Activated effector memory CD4-positive, alpha-beta T cell treated with Interleukin-2 at 50 U/mL for 16 hours (primary cell): ENCODE measurements around the gene TLR3.

Source experiments
- DNase-seq: peaks from one replicate; pipeline ENCODE4 v3.0.0-alpha.2; 2020

Gene TLR3

DNA sequence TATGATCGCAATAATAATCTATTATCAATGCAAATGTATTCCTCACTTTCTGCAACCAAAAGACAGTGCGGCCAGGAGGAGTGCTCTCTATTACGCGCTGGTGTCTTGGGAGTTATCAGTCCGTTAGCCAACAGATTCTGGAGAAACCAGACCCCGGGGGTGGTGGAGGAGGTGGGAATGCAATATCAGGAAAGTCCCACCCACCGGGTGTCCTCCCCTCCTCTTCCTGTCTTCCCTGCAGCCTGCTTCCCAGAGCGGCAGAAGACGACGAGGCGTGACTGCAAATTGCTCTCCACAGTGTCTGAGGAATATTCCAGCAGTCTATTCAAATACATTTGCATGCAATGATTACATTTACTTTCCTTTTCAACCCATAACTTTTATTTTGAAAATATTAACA is 17.9 kb upstream of the TLR3 start:
- DNase-seq: no peak

- no peak for DNase-seq
These were observed 10.5 kb upstream of the TLR3 start for GRCh38 chr4:186058253-186058979.

DNA sequence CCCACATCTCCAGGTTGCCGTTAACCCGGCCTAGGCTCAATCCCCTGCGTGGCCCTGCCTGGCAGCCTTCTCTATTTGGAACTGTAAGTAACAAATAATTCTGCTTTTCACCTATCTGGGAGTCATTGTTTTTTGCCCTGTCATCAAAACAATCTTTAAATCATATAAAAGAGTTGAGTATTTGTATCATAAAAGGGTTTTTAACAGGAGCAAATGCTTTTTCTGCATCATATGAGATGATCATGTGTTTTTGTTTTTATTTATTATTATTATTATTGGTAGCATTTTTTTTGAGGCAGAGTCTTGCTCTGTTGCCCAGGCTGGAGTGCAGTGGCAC is 10.0 kb upstream of the TLR3 start:
- DNase-seq: no peak

DNA sequence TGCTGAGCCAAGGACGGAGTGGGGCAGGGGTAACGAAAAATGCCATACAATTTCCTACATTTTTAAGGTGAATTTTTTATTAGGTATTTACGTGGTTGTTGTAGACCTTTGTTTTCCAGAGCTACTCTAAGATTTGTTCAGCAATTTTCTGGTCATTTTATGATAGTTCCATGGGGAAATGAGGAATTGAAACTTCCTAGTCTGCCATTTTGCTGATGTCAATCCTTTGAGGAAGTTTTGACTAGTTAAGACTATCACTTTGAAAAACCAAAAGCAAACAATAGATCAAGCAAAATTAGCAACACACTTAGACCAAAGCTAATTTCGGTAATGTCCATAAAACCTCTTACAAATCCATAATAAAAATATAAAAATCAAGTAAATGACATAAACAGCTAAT is 7.0 kb upstream of the TLR3 start:
- DNase-seq: no peak

- peak; percentile 18 for DNase-seq
These were observed 1.1 kb upstream of the TLR3 start for GRCh38 chr4:186067757-186068385.

DNA sequence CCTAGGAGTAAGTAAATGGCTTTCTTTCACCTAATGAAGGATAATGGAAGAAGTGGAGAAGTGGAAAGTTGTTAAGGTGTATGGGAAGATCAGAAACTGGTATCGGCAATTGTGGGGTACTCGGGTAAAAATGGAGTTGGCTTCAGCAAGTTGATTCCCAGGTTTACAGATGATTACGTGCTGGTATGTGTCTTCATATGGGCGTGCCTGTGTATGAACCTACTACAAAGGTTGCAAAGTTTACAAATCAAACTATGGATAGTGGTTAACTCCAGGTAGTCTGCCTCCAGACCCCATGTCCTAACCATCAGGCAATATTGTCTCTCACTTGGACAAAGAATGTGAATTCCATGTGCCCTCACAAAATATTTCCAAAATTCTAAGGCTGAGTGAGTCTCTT is 773 bp downstream of the TLR3 start:
- DNase-seq: no peak

DNA sequence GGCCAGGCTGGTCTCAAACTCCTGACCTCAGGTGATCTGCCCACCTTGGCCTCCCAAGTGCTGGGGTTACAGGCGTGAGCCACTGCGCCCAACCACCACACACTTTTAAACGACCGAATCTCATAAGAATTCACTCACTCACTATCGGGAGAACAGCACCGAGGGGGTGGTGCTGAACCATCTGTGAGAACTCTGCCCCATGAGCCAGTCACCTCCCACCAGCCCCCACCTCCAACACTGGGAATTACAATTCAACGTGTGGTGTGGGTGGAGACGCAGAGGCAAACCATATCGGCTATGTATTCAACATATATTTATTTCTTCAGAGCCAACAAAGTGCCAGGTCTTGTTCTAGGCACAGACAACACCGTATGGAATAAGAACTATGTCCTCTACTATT is 3.6 kb downstream of the TLR3 start:
- DNase-seq: no peak

DNA sequence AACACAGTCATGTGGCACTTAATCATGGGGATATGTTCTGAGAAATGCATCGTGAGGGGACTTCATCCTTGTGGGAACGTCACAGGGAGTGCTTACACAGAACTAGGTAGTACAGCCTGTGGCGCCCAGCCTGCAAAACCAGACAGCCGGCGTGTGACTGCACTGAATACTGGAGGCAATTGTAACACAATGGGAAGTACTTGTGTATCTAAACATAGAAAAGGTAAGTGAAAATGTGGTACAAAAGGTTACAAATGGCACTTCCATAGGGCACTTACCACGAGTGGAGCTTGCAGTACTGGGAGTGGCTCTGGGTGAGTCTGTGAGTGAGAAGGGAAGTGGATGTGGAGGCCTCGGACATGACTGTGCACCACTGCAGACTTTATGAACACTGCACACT is 5.2 kb downstream of the TLR3 start:
- DNase-seq: no peak

DNA sequence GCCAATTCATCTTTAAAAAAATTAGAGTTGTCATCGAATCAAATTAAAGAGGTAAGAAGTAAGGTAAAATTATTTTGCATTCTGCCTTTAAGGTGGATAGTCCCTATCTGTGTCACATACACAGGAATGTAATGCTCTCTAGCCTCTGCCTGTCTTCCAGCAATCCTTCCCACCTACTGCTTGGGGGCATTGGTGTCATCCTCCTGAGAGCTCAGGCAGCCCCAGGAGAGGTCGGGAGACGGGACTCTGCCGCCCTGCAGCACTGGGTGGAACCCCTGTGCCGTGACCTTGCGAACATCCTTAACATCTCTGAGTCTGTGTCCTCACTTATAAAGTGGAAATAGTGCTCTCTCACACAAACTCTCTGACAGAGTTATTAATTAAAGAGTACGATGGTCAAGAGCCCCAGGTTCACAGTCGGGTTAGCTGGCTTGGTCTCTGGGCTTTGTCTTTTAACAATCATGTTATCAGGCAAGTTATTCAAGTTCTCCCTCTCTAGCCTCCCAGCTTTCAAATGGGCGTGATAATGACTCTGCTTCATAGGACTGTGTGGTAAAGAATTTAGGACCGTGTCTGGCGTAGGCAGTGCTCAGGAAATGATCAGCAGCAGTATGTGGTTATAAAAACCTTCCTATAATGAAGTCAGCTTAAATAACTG is 10.2 kb downstream of the TLR3 start:
- DNase-seq: no peak

DNA sequence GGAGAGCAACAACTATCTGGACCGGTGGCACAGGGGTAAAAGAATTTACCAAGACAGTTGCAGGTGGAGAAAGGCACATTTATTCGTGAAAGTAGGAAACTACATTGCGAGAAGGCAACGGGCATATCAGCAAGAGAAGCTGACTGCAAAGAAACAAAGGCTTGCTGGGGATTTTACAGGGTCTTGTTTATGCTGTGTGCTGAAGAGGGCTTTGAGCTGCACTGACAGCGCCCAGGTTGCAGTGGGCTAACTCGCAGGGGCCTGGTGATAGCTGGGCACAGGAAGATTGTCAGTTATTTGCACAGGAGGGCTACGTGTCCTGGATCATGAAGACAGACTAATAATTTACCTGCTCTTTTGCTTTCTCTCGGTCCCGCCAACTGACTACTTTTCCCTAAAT is 10.7 kb downstream of the TLR3 start:
- DNase-seq: no peak

GRCh38 chr4:186081202-186081807 is 12.3 kb downstream of the TLR3 start:
- DNase-seq: no peak

- DNase-seq: no peak
These were observed 13.3 kb downstream of the TLR3 start for GRCh38 chr4:186082221-186082620.

DNA sequence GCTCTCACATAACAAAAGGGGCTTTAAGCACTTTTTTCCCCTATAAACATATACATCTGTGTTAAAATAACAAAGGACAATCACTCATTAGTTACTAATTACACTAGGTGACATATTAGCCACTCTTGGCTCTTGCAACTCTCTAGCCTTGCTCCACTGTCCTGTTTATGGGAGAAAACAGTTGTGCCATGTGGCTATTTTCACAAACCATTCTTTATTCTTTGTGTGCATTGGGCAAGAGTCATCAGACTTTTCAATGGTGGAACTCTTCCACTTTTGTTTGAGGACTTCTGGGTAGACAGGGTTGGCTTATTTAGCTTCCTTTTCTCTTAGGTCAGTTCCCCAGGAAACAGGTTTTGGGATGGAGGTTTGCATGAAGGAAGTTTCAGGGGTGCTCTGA is 19.6 kb downstream of the TLR3 start:
- DNase-seq: no peak

- DNase-seq: no peak
These were observed 23.3 kb downstream of the TLR3 start for GRCh38 chr4:186092296-186092695.

DNA sequence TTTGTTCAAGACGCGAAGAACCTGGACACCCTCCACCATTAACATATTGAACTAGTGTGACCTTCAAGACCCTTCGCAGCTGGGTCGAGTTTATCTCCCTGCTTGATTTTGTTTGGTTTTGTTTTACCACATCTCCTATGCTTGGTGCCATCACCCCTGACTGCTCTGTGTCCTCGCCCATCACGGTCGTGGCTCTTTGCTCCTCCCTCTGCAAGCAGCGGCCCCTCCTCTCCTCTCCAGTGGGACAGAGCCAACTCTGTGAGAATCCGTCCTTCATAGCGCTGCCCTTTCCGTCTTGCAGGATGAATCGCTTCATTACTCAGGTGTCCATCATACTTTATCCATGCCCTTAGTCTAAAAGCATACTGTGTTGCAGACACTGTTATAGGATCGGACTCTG is 26.4 kb downstream of the TLR3 start:
- DNase-seq: no peak

GRCh38 chr4:186096681-186097165 is 27.8 kb downstream of the TLR3 start:
- DNase-seq: no peak

- DNase-seq: no peak
These were observed 28.4 kb downstream of the TLR3 start for GRCh38 chr4:186097386-186097785.

DNA sequence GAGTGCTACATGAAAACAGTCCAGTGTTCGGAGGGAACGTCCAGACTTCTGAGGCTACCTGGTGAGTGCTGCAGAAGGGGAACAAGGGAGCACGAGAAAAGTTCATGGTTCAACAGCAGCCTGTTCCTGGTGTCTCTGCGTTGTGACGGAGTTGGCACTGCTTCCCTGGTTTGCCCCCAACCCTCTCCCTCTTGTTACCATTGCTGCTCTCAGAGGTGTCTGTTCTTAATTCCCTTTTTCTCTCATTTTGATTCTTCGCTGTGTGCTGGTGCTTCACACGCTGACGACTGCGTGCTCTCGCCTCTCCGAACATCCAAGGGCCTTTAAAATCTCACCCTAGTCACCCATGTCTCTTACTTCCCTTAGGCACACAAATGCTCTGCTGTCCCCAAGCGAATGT is 34.0 kb downstream of the TLR3 start:
- DNase-seq: no peak

DNA sequence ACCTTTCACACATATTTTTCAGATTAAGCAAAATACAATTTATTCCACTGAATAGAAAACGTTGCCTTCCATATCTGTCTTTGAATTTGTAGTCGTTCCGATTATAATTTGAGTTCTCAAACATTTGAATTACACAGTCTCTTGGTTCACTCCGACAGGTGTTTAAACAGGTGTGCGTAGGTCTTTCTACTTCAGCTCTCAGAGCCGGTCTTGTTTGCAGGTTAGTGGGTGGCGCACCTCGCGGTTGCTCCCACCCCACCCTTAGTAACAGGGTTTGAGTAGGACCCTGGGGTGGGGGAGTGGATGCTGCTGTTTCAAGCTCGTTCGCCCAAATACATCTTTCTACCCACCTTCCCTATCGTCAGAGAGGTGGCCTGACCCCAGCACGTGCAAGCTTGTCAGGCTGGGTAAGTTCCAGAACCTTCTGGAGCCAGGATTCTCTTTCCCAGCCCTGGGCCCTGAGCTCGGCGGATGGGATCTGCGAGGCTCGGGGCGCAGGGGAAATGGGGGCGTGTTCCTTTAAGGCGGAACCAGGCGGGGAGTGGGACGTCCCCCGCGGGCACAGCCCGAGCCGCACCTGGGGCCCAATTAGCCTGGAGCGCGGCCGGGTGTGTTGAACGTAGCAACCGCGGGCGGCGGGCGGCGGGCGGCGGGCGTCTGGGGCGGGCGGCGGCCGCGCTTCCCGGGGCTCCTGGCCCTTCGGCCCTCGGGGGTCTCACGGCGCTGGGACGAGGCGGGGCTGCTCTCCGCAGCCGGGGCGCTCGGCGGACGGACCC is 35.3 kb downstream of the TLR3 start, which contains the start of gene FAM149A:
TSS of gene FAM149A (plus strand) at position 591 of the 776 bp plus-strand sequence.
- peak; percentile 30 for DNase-seq

DNA sequence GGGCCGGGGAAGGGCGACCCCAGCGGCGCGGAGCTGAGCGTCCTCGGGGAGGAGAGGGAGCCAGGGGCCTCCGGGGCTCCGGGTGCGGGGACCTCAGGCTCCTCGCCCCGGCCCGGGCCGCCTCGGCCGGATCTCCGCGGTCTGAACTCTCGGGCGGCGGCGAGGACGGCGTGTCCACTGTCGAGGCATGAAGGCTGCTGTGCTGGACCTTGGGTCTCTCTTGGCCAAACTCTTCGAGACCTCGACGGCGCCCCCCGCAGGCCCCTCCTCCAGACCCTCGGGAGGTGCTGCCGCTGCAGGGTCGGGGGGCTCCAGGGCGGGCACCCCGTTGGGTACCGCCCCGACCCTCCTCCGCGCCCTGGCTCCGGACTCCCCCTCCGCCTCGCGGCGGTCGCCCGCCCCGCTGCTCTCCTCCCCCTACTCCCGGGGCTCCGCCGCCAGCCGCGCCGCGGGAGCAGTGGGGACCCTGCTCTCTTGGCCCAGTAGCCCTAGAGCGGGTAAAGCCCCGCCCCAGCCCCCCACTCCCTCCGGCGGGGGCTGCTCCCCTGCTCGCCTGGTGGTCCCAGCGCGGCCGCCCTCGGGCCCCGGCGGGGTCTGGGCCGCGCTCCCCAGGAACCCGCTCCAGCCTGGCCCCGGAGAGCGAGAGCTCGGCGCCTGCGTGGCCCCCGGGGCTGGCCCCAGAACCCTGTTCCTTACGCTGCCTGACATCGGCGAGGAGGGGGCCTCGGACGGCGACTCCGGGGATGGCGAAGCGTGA is 36.1 kb downstream of the TLR3 start:
- no peak for DNase-seq

- DNase-seq: no peak
These were observed 36.8 kb downstream of the TLR3 start for GRCh38 chr4:186105647-186106321.

DNA sequence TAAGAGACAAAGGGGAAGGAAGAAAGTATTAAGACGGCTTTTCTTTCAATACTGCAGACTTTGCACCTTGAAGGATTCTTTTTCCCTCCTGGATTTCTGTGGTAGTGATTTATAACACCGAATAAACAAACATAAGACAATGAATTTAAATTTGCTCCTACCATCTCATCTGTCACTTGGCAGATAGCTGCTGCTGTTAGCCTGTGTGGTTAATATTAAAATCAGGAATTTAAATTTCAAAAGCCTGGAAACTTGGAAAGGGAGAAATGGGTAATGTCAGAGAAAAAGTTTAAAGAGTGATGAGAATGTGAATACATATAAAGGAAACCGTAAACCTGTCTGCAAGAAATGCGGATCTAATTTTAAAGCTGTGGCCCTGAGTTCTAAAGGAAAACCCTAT is 39.0 kb downstream of the TLR3 start:
- DNase-seq: no peak
